CD4-positive, alpha-beta T cell (primary cell): ENCODE measurements around the gene SCD5. TPM values are rescaled to one million over a fixed set of nuclear protein-coding genes. Genes with fewer than 3 reads are reported as not detected.
A peak's percentile ranks its signal among the peaks of the same experiment; 100 is the strongest.

Experiments
- ATAC-seq: fragments of 200-7000 bp; cut with Tn5 transposase; one replicate; pipeline ENCODE4 v1.10.0; 2022; ENCODE audit warnings: mild to moderate bottlenecking; ENCODE audit not compliant: poor library complexity
- CTCF ChIA-PET: fragments of 350-600 bp; sonication (Branson Sonifier 250); formaldehyde crosslinking; loops from one replicate; lab custom pipeline; 2021; ENCODE audit warnings: antibody characterized with exemption, inconsistent platforms; lab: Charles Lee
- POLR2A ChIA-PET: fragments of 350-600 bp; sonication (Branson Sonifier 250); formaldehyde crosslinking; loops from one replicate; lab custom pipeline; 2021; ENCODE audit warnings: antibody characterized with exemption, inconsistent platforms; lab: Charles Lee
- DNase-seq, 14 experiments: peaks; one replicate each; pipeline ENCODE4 v3.0.0-alpha.2; 2013 to 2020; ENCODE audit warnings: mixed read lengths in 2 of 14
- H3K27ac ChIP-seq, 2 donors: one replicate each; pipeline versions ENCODE4 v1.5.1 to v1.7.0; 2013; ENCODE audit warnings: low read length in 2 of 2, low read depth in 1 of 2, mild to moderate bottlenecking in 1 of 2
- H3K27me3 ChIP-seq, 2 experiments: 1 replicate in 1 of 2; 2 replicates in 1 of 2; pipeline versions ENCODE4 v1.6.1 to v1.7.0; 2013; ENCODE audit warnings: low read length in 2 of 2, control low read depth in 1 of 2, mild to moderate bottlenecking in 1 of 2, moderate library complexity in 1 of 2; ENCODE audit not compliant: insufficient read depth in 2 of 2, control insufficient read depth in 1 of 2
- H3K36me3 ChIP-seq: one replicate; pipeline ENCODE4 v1.6.1; 2013; ENCODE audit warnings: low read length, control low read depth; ENCODE audit not compliant: insufficient read depth
- H3K4me1 ChIP-seq: one replicate; pipeline ENCODE4 v1.6.1; 2013; ENCODE audit warnings: low read length, control low read depth; ENCODE audit not compliant: insufficient read depth
- H3K4me3 ChIP-seq: one replicate; pipeline ENCODE4 v1.5.1; 2013; ENCODE audit warnings: mild to moderate bottlenecking, low read length, moderate library complexity
- H3K9me3 ChIP-seq, 2 experiments: 1 replicate in 1 of 2; 2 replicates in 1 of 2; pipeline versions ENCODE4 v1.6.1 to v1.7.0; 2013; ENCODE audit warnings: low read length in 2 of 2, mild to moderate bottlenecking in 2 of 2, control low read depth in 1 of 2, moderate library complexity in 1 of 2; ENCODE audit not compliant: control insufficient read depth in 1 of 2, insufficient read depth in 1 of 2
- H3K27ac Mint-ChIP-seq: one replicate; pipeline ENCODE4 v1.8.0; 2020; ENCODE audit warnings: mixed read lengths
- H3K27me3 Mint-ChIP-seq: one replicate; pipeline ENCODE4 v1.8.0; 2021; ENCODE audit warnings: mixed read lengths
- H3K36me3 Mint-ChIP-seq: one replicate; pipeline ENCODE4 v1.8.0; 2021; ENCODE audit warnings: low read depth, mixed read lengths
- H3K4me1 Mint-ChIP-seq: one replicate; pipeline ENCODE4 v1.8.0; 2021; ENCODE audit warnings: low read depth, mixed read lengths
- H3K4me3 Mint-ChIP-seq: one replicate; pipeline ENCODE4 v1.8.0; 2020; ENCODE audit warnings: mild to moderate bottlenecking, mixed read lengths
- H3K9me3 Mint-ChIP-seq: one replicate; pipeline ENCODE4 v1.8.0; 2020; ENCODE audit warnings: mixed read lengths
- CTCF ChIP-seq: fragments of 200-600 bp; IDR thresholded peaks from one replicate; pipeline ENCODE4 v1.8.0; 2022; ENCODE audit warnings: antibody characterized with exemption, mild to moderate bottlenecking
- intact Hi-C, 2 experiments: fragments of 100-400 bp; cut with DNase I in 1 of 2; cut with micrococcal nuclease in 1 of 2; formaldehyde crosslinking; loops; one replicate each; pipeline versions ENCODE4 v1.15.1 to v1.9.0; 2023 to 2025; cut with DNase I, micrococcal nuclease
- polyA plus RNA-seq, 2 donors: library from polyadenylated mRNA; unstranded; fragments of 120-200 nt; gene quantifications; one replicate each; pipeline ENCODE4 v1.2.1, GENCODE V29; 2013
- total RNA-seq, 174 experiments: library from RNA in 2 of 174; stranded (reverse) in 2 of 174; gene quantifications; one replicate each; pipeline ENCODE4 v1.2.3 and lab custom pipeline; 2021 to 2026

SCD5 gene
- under 1 TPM; 0.14 to 0.25 TPM for total RNA-seq
- polyA plus RNA-seq (2013, experiment 1 of 2), result 0.19 TPM
- 1.9 TPM for polyA plus RNA-seq (2013, experiment 2 of 2)
- 0 to 4.1 (median 0.79) reads per million in 172 experiments for total RNA-seq (lab: John Stamatoyannopoulos, UW)

- Mint-ChIP-seq H3K27me3 (peaks cover 63% of the 10 kb centered on the region), H3K4me1 (peaks cover 22% of the 10 kb centered on the region), H3K9me3 (no peaks in the 10 kb centered on the region), H3K27ac (no peak within 1 kb of the TSS), H3K4me3 (peak within 1 kb of the TSS; percentile 88), H3K36me3 (no peaks in the 10 kb centered on the region)
- TF ChIP-seq CTCF, result no peak
- H3K9me3 ChIP-seq, result no peaks in the 10 kb centered on the region
- ATAC-seq, result peak; percentile 83
- H3K27ac ChIP-seq, result no peak within 1 kb of the TSS
- intact Hi-C loops, result no loop called here
- peaks cover 35 to 46% of the 10 kb centered on the region in 2 experiments for H3K27me3 ChIP-seq
- CTCF ChIA-PET, result no interaction called here
- POLR2A ChIA-PET, result interaction anchor here (0.6 kb wide), 2 partner anchors 79 to 151 kb away, joined by 4 read pairs; no protein-coding TSS in a partner anchor
- H3K36me3 ChIP-seq, result no peaks in the 10 kb centered on the region
- DNase-seq, result peak in 10 of 14 experiments; percentile 2 to 82 (median 30)
- H3K4me1 ChIP-seq, result peaks cover 27% of the 10 kb centered on the region
- peak within 1 kb of the TSS; percentile 55 for H3K4me3 ChIP-seq
Observed at GRCh38 chr4:82798168-82799005, at the start of gene SCD5. TSS of gene SCD5 (minus strand) at chr4:82798796. CDS start at chr4:82798537, 259 bp downstream.

- intact Hi-C loops, result no loop called here
- TF ChIP-seq CTCF, result no peak
Observed at GRCh38 chr4:82842593-82842992, 44.0 kb upstream of the SCD5 start.

GRCh38 chr4:82839624-82840023 lies 41.0 kb upstream of the SCD5 start:
- Mint-ChIP-seq H3K27me3 (no peaks in the 10 kb centered on the region), H3K36me3 (peaks cover 75% of the 10 kb centered on the region), H3K4me3 (no peak overlapping the region), H3K4me1 (no peaks in the 10 kb centered on the region), H3K9me3 (no peaks in the 10 kb centered on the region), H3K27ac (no peak overlapping the region)
- Histone ChIP-seq H3K27ac (no peak overlapping the region), H3K4me1 (no peaks in the 10 kb centered on the region), H3K4me3 (no peak overlapping the region), H3K36me3 (peaks cover 66% of the 10 kb centered on the region), H3K27me3 (no peaks in the 10 kb centered on the region), H3K9me3 (no peaks in the 10 kb centered on the region)
- ATAC-seq, result no peak
- no peak for TF ChIP-seq CTCF
- POLR2A ChIA-PET, result no interaction called here
- no peak for DNase-seq
- CTCF ChIA-PET, result no interaction called here
- intact Hi-C loops, result no loop called here

More at GRCh38 chr4:82842593-82842992, 44.0 kb upstream of the SCD5 start:
- H3K4me3 Mint-ChIP-seq, result no peak overlapping the region
- DNase-seq (peak in 3 of 14 experiments; percentile 4 to 19 (median 16)), ATAC-seq (no peak)
- H3K4me3 ChIP-seq, result no peak overlapping the region
- no peaks in the 10 kb centered on the region for H3K27me3 Mint-ChIP-seq
- H3K4me1 ChIP-seq, result no peaks in the 10 kb centered on the region
- H3K4me1 Mint-ChIP-seq, result no peaks in the 10 kb centered on the region
- peaks cover 72% of the 10 kb centered on the region for H3K36me3 ChIP-seq
- no peaks in the 10 kb centered on the region for H3K9me3 Mint-ChIP-seq
- H3K9me3 ChIP-seq, result no peaks in the 10 kb centered on the region
- no peak overlapping the region for H3K27ac ChIP-seq
- H3K27me3 ChIP-seq, result no peaks in the 10 kb centered on the region
- peaks cover 78% of the 10 kb centered on the region for H3K36me3 Mint-ChIP-seq
- POLR2A ChIA-PET, result interaction anchor here (1.2 kb wide), 1 partner anchor 192 kb away, joined by 3 read pairs; the partner anchor contains the start of gene COPS4
- H3K27ac Mint-ChIP-seq, result no peak overlapping the region
- CTCF ChIA-PET, result interaction anchor here (0.9 to 1.4 kb wide), 2 partner anchors 11 to 413 kb away, joined by 3 to 4 read pairs; no protein-coding TSS in a partner anchor
